A549 treated with AZD2906 at 1 μM for 4 hours (cell line): Measurements from ENCODE around the gene C12orf57. TPM values are rescaled to one million over a fixed set of nuclear protein-coding genes. Genes with fewer than 3 reads are reported as not detected.

Source experiments
- total RNA-seq: library from RNA; stranded (reverse); fragments of 200-300 nt; extraction: Qiagen RNA extraction; gene quantifications from 5 replicates; pipeline ENCODE4 v1.2.3, GENCODE V29; 2022

Gene C12orf57
- 261 to 320 TPM (median 303 TPM) in 5 replicates for total RNA-seq

GRCh38 chr12:6943722-6944380, at the start of gene C12orf57, which contains the start of gene RNU7-1:
Gene C12orf57, plus strand, starts transcription at chr12:6944022. Its CDS starts 100 bp downstream, at chr12:6944122.
Gene RNU7-1, plus strand, starts transcription at chr12:6943816.

GRCh38 chr12:6904280-6905276, 39.2 kb upstream of the C12orf57 start, which contains the start of gene LRRC23:
Gene LRRC23, plus strand, starts transcription at chr12:6904822. Its CDS starts 812 bp downstream, at chr12:6905634.

GRCh38 chr12:6914246-6914946, 29.4 kb upstream of the C12orf57 start, which contains the start of gene ENO2:
Gene ENO2, plus strand, starts transcription at chr12:6914580. Its CDS starts 1,253 bp downstream, at chr12:6915833.

GRCh38 chr12:6927379-6928021, 16.3 kb upstream of the C12orf57 start, which contains the start of gene ATN1:
Gene ATN1, plus strand, starts transcription at chr12:6927959. Its CDS starts 6,043 bp downstream, at chr12:6934002.

GRCh38 chr12:6950811-6951540, 7.2 kb downstream of the C12orf57 start, which contains the start of gene PTPN6:
Gene PTPN6, plus strand, starts transcription at chr12:6951356. Its CDS starts 157 bp downstream, at chr12:6951513.

Other genes with a start within 250 kb of the C12orf57 start
- gene PIANP, start 243.2 kb upstream of the C12orf57 start, total RNA-seq = 0.75 to 1.00 TPM (median 0.92 TPM) in 5 replicates
- 50.2 to 55.9 TPM (median 55.2 TPM) in 5 replicates for gene COPS7A, start 220.0 kb upstream of the C12orf57 start, total RNA-seq
- gene MLF2, start 190.9 kb upstream of the C12orf57 start, total RNA-seq = 268 to 304 TPM (median 292 TPM) in 5 replicates
- gene PTMS, start 177.7 kb upstream of the C12orf57 start, total RNA-seq = 589 to 916 TPM (median 868 TPM) in 5 replicates
- gene LAG3, start 171.5 kb upstream of the C12orf57 start, total RNA-seq = 0.83 to 1.6 TPM (median 1.4 TPM) in 5 replicates
- gene CD4, start 154.5 kb upstream of the C12orf57 start, total RNA-seq = 0.01 to 0.06 TPM in 2 of 5 replicates, not detected in the others
- gene GPR162, start 122.2 kb upstream of the C12orf57 start, total RNA-seq = 0.26 to 0.41 TPM (median 0.33 TPM) in 5 replicates
- 22.2 to 28.3 TPM (median 26.4 TPM) in 5 replicates for gene P3H3, start 115.6 kb upstream of the C12orf57 start, total RNA-seq
- gene GNB3, start 103.1 kb upstream of the C12orf57 start, total RNA-seq = 0.92 to 2.1 TPM (median 1.4 TPM) in 5 replicates
- gene CDCA3, start 92.7 kb upstream of the C12orf57 start, total RNA-seq = 72.8 to 80.0 TPM (median 76.6 TPM) in 5 replicates
- 71.9 to 93.6 TPM (median 77.7 TPM) in 5 replicates for gene USP5, start 91.9 kb upstream of the C12orf57 start, total RNA-seq
- 1,494 to 1,665 TPM (median 1,624 TPM) in 5 replicates for gene TPI1, start 76.5 kb upstream of the C12orf57 start, total RNA-seq
- gene SPSB2, start 70.7 kb upstream of the C12orf57 start, total RNA-seq = 24.5 to 34.1 TPM (median 33.9 TPM) in 5 replicates
- gene LRRC23, start 39.2 kb upstream of the C12orf57 start, total RNA-seq = 15.6 to 19.4 TPM (median 16.9 TPM) in 5 replicates
- 29.0 to 33.1 TPM (median 32.0 TPM) in 5 replicates for gene ENO2, start 29.4 kb upstream of the C12orf57 start, total RNA-seq
- gene ATN1, start 16.1 kb upstream of the C12orf57 start, total RNA-seq = 50.9 to 76.0 TPM (median 73.6 TPM) in 5 replicates
- not detected in 5 replicates for gene RNU7-1, start 206 bp upstream of the C12orf57 start, total RNA-seq
- 9.1 to 13.5 TPM (median 10.5 TPM) in 5 replicates for gene PTPN6, start 7.3 kb downstream of the C12orf57 start, total RNA-seq
- 316 to 337 TPM (median 328 TPM) in 5 replicates for gene PHB2, start 26.6 kb downstream of the C12orf57 start, total RNA-seq
- gene EMG1, start 26.9 kb downstream of the C12orf57 start, total RNA-seq = 54.5 to 63.2 TPM (median 59.6 TPM) in 5 replicates
- 26.7 to 30.7 TPM (median 29.8 TPM) in 5 replicates for gene LPCAT3, start 74.5 kb downstream of the C12orf57 start, total RNA-seq
- 40.4 to 73.4 TPM (median 41.9 TPM) in 5 replicates for gene C1S, start 116.7 kb downstream of the C12orf57 start, total RNA-seq
- 27.7 to 49.0 TPM (median 30.3 TPM) in 5 replicates for gene C1R, start 148.4 kb downstream of the C12orf57 start, total RNA-seq
- 10.8 to 14.6 TPM (median 13.4 TPM) in 5 replicates for gene C1RL, start 165.2 kb downstream of the C12orf57 start, total RNA-seq
- not detected in 5 replicates for gene RBP5, start 184.9 kb downstream of the C12orf57 start, total RNA-seq
- gene CLSTN3, start 186.3 kb downstream of the C12orf57 start, total RNA-seq = 11.7 to 17.4 TPM (median 14.9 TPM) in 5 replicates
- gene PEX5, start 245.7 kb downstream of the C12orf57 start, total RNA-seq = 23.6 to 28.4 TPM (median 27.3 TPM) in 5 replicates